Measurements from ENCODE around the gene PRKAR2A.

DNA sequence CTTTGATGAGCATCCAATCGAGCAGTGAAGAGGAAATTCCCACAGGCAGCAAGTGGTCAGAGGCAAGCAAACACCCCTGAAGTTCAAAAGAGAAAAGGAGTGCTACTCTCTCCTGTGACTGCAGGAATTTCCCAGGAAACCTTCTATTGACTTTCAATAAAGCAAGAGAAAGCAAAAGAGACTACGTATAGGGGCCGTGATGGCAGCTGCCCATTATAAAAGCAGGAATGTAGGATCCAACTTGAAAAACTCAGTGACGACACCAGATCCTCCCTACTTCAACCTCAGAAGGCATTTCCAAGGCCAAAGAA is 77.5 kb downstream of the PRKAR2A start:
- TF ChIP-seq, protein P1, sequence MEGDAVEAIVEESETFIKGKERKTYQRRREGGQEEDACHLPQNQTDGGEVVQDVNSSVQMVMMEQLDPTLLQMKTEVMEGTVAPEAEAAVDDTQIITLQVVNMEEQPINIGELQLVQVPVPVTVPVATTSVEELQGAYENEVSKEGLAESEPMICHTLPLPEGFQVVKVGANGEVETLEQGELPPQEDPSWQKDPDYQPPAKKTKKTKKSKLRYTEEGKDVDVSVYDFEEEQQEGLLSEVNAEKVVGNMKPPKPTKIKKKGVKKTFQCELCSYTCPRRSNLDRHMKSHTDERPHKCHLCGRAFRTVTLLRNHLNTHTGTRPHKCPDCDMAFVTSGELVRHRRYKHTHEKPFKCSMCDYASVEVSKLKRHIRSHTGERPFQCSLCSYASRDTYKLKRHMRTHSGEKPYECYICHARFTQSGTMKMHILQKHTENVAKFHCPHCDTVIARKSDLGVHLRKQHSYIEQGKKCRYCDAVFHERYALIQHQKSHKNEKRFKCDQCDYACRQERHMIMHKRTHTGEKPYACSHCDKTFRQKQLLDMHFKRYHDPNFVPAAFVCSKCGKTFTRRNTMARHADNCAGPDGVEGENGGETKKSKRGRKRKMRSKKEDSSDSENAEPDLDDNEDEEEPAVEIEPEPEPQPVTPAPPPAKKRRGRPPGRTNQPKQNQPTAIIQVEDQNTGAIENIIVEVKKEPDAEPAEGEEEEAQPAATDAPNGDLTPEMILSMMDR (IDR thresholded peaks at IDR 0.05; ENCODE audit: low read depth, low read length, missing input control), result no peak
- TF ChIP-seq TAF1 (conservative IDR thresholded peaks at IDR 0.05), result no peak
- TF ChIP-seq YY1 (IDR thresholded peaks at IDR 0.05), result no peak
- TF ChIP-seq, protein P2, sequence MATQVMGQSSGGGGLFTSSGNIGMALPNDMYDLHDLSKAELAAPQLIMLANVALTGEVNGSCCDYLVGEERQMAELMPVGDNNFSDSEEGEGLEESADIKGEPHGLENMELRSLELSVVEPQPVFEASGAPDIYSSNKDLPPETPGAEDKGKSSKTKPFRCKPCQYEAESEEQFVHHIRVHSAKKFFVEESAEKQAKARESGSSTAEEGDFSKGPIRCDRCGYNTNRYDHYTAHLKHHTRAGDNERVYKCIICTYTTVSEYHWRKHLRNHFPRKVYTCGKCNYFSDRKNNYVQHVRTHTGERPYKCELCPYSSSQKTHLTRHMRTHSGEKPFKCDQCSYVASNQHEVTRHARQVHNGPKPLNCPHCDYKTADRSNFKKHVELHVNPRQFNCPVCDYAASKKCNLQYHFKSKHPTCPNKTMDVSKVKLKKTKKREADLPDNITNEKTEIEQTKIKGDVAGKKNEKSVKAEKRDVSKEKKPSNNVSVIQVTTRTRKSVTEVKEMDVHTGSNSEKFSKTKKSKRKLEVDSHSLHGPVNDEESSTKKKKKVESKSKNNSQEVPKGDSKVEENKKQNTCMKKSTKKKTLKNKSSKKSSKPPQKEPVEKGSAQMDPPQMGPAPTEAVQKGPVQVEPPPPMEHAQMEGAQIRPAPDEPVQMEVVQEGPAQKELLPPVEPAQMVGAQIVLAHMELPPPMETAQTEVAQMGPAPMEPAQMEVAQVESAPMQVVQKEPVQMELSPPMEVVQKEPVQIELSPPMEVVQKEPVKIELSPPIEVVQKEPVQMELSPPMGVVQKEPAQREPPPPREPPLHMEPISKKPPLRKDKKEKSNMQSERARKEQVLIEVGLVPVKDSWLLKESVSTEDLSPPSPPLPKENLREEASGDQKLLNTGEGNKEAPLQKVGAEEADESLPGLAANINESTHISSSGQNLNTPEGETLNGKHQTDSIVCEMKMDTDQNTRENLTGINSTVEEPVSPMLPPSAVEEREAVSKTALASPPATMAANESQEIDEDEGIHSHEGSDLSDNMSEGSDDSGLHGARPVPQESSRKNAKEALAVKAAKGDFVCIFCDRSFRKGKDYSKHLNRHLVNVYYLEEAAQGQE (IDR thresholded peaks at IDR 0.05), result no peak
- no peak for TF ChIP-seq EGR1 (IDR thresholded peaks at IDR 0.05; ENCODE audit: low read depth in 2 of 2)

All from liver (tissue), 3 donors.